OCI-LY3 (cell line): Measurements from ENCODE around the gene PRDM1.

ENCODE experiments used
- EZH2phosphoT487 ChIP-seq: fragments of 200-600 bp; shearing (Covaris generic); IDR thresholded peaks from 2 replicates; pipeline ENCODE4 v1.6.1; 2018; ENCODE audit warnings: antibody characterized with exemption, mixed run types, low read depth
- TF ChIP-seq, protein P1 (sequence below): fragments of 200-600, 300-600 bp; sonication (generic); IDR thresholded peaks from 2 replicates; pipeline ENCODE4 v1.5.1; 2014; ENCODE audit warnings: antibody characterized with exemption, low read length, low read depth

- TF ChIP-seq EZH2phosphoT487, result no peak
- TF ChIP-seq, protein P1, sequence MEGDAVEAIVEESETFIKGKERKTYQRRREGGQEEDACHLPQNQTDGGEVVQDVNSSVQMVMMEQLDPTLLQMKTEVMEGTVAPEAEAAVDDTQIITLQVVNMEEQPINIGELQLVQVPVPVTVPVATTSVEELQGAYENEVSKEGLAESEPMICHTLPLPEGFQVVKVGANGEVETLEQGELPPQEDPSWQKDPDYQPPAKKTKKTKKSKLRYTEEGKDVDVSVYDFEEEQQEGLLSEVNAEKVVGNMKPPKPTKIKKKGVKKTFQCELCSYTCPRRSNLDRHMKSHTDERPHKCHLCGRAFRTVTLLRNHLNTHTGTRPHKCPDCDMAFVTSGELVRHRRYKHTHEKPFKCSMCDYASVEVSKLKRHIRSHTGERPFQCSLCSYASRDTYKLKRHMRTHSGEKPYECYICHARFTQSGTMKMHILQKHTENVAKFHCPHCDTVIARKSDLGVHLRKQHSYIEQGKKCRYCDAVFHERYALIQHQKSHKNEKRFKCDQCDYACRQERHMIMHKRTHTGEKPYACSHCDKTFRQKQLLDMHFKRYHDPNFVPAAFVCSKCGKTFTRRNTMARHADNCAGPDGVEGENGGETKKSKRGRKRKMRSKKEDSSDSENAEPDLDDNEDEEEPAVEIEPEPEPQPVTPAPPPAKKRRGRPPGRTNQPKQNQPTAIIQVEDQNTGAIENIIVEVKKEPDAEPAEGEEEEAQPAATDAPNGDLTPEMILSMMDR, result no peak
Observed at GRCh38 chr6:106039897-106040592, 46.1 kb upstream of the PRDM1 start.
